Activated T-cell treated with anti-CD3 and anti-CD28 coated beads, Interleukin-2, amount 50 U/mL, for 24 hours (primary cell): ENCODE data around the gene ARID5B.

Experiments
- DNase-seq: peaks from one replicate; pipeline ENCODE4 v3.0.0-alpha.2; 2020
- H3K27ac Mint-ChIP-seq: 2 replicates; pipeline ENCODE4 v1.8.0; 2020; ENCODE audit warnings: mild to moderate bottlenecking, mixed read lengths
- H3K27me3 Mint-ChIP-seq: 2 replicates; pipeline ENCODE4 v1.8.0; 2020; ENCODE audit warnings: mixed read lengths
- H3K36me3 Mint-ChIP-seq: 2 replicates; pipeline ENCODE4 v1.8.0; 2020; ENCODE audit warnings: low read depth, mixed read lengths
- H3K4me1 Mint-ChIP-seq: 2 replicates; pipeline ENCODE4 v1.8.0; 2020; ENCODE audit warnings: low read depth, mixed read lengths
- H3K4me3 Mint-ChIP-seq: 2 replicates; pipeline ENCODE4 v1.8.0; 2020; ENCODE audit warnings: mild to moderate bottlenecking, moderate library complexity, mixed read lengths
- H3K9me3 Mint-ChIP-seq: 2 replicates; pipeline ENCODE4 v1.8.0; 2020; ENCODE audit warnings: mixed read lengths

Gene ARID5B

GRCh38 chr10:62088786-62089185 is 187.3 kb downstream of the ARID5B start:
- no peak for DNase-seq
- H3K27me3 Mint-ChIP-seq: no peaks in the 10 kb centered on the region
- peaks cover 98% of the 10 kb centered on the region for H3K36me3 Mint-ChIP-seq
- peak overlapping the region; percentile 71 for H3K27ac Mint-ChIP-seq
- H3K9me3 Mint-ChIP-seq: no peaks in the 10 kb centered on the region
- H3K4me3 Mint-ChIP-seq: no peak overlapping the region
- peaks cover 66% of the 10 kb centered on the region for H3K4me1 Mint-ChIP-seq

GRCh38 chr10:62092301-62093030 is 191.0 kb downstream of the ARID5B start:
- H3K27ac Mint-ChIP-seq: peak overlapping the region; percentile 51
- H3K9me3 Mint-ChIP-seq: no peaks in the 10 kb centered on the region
- no peaks in the 10 kb centered on the region for H3K27me3 Mint-ChIP-seq
- peaks cover 61% of the 10 kb centered on the region for H3K4me1 Mint-ChIP-seq
- H3K4me3 Mint-ChIP-seq: no peak overlapping the region
- peaks cover 95% of the 10 kb centered on the region for H3K36me3 Mint-ChIP-seq
- no peak for DNase-seq

DNA sequence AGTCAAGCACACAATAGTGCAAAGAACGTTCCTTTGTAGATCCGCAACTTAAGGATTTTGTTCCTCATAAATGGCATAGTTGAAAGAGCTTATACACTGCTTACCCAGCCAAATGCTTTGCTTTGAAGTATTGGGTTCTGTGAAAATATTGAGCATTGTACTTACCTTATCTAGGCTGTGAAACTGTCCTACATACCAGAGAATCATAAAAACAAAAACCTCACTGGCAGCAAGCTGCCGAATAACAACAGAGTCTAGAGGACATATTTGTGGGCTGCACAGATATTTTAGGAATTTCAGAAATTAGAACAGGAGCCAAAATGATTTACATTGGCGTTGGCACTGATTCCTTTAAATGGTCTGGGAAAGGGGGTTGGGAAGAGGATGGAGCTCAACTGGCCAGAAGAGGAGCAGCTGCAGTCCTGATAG is 192.4 kb downstream of the ARID5B start:
- DNase-seq: no peak
- H3K4me1 Mint-ChIP-seq: peaks cover 63% of the 10 kb centered on the region
- H3K27me3 Mint-ChIP-seq: no peaks in the 10 kb centered on the region
- H3K4me3 Mint-ChIP-seq: no peak overlapping the region
- H3K9me3 Mint-ChIP-seq: no peaks in the 10 kb centered on the region
- H3K27ac Mint-ChIP-seq: peak overlapping the region; percentile 67
- peaks cover 89% of the 10 kb centered on the region for H3K36me3 Mint-ChIP-seq

- no peaks in the 10 kb centered on the region for H3K27me3 Mint-ChIP-seq
- peak overlapping the region; percentile 60 for H3K27ac Mint-ChIP-seq
- H3K36me3 Mint-ChIP-seq: peaks cover 75% of the 10 kb centered on the region
- no peaks in the 10 kb centered on the region for H3K9me3 Mint-ChIP-seq
- H3K4me3 Mint-ChIP-seq: no peak overlapping the region
- peaks cover 54% of the 10 kb centered on the region for H3K4me1 Mint-ChIP-seq
- DNase-seq: no peak
These were observed 194.0 kb downstream of the ARID5B start for GRCh38 chr10:62095181-62096122.

DNA sequence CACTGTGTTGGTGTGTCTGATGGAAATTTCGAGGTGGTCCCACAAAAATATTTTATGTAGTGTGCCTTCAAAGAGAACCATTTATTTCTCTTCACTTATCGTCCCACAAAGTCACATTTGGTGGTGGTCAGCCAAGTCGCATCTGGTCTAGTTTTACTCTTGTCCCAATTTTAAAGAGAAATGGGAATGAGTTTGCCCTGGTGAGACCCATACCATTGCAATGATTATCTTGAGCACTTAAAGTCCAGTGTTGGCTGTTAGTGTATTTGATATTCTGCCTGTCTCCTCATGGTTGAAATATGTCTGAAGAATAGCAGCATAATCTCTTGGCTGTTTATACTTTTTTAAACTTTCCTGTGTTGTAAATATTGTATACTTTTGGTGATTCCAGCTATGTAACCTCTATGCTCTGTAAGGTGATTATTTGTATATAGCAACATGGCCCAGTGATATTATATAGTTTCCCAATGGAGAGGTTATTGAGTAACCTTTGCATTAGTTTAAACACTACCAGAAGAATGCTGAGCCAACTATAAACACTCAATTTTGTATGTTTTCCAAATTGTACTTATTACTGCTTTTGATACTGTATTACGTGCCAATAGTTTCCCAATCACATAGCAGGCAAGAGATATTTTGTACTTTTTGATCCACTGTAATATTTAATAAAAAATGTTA is 194.9 kb downstream of the ARID5B start:
- Mint-ChIP-seq H3K4me3 (no peak overlapping the region), H3K4me1 (peaks cover 52% of the 10 kb centered on the region), H3K27me3 (no peaks in the 10 kb centered on the region), H3K27ac (peak overlapping the region; percentile 8), H3K9me3 (no peaks in the 10 kb centered on the region), H3K36me3 (peaks cover 66% of the 10 kb centered on the region)
- DNase-seq: no peak

GRCh38 chr10:62098278-62099121 is 197.0 kb downstream of the ARID5B start:
- peak overlapping the region; percentile 55 for H3K27ac Mint-ChIP-seq
- peaks cover 41% of the 10 kb centered on the region for H3K4me1 Mint-ChIP-seq
- no peaks in the 10 kb centered on the region for H3K9me3 Mint-ChIP-seq
- no peak for DNase-seq
- H3K27me3 Mint-ChIP-seq: no peaks in the 10 kb centered on the region
- peaks cover 45% of the 10 kb centered on the region for H3K36me3 Mint-ChIP-seq
- no peak overlapping the region for H3K4me3 Mint-ChIP-seq

GRCh38 chr10:62099299-62099698 is 197.8 kb downstream of the ARID5B start:
- no peak for DNase-seq
- Mint-ChIP-seq H3K27ac (peak overlapping the region; percentile 45), H3K9me3 (no peaks in the 10 kb centered on the region), H3K4me3 (no peak overlapping the region), H3K4me1 (peaks cover 34% of the 10 kb centered on the region), H3K27me3 (no peaks in the 10 kb centered on the region), H3K36me3 (peaks cover 37% of the 10 kb centered on the region)

- H3K4me1 Mint-ChIP-seq: peaks cover 32% of the 10 kb centered on the region
- H3K27me3 Mint-ChIP-seq: no peaks in the 10 kb centered on the region
- no peak overlapping the region for H3K27ac Mint-ChIP-seq
- no peak overlapping the region for H3K4me3 Mint-ChIP-seq
- no peaks in the 10 kb centered on the region for H3K9me3 Mint-ChIP-seq
- peaks cover 2% of the 10 kb centered on the region for H3K36me3 Mint-ChIP-seq
- no peak for DNase-seq
These were observed 202.4 kb downstream of the ARID5B start for GRCh38 chr10:62103857-62104256.

GRCh38 chr10:62106929-62107519 is 205.5 kb downstream of the ARID5B start:
- no peaks in the 10 kb centered on the region for H3K36me3 Mint-ChIP-seq
- H3K4me3 Mint-ChIP-seq: no peak overlapping the region
- DNase-seq: no peak
- no peaks in the 10 kb centered on the region for H3K27me3 Mint-ChIP-seq
- no peak overlapping the region for H3K27ac Mint-ChIP-seq
- H3K4me1 Mint-ChIP-seq: peaks cover 46% of the 10 kb centered on the region
- H3K9me3 Mint-ChIP-seq: no peaks in the 10 kb centered on the region

DNA sequence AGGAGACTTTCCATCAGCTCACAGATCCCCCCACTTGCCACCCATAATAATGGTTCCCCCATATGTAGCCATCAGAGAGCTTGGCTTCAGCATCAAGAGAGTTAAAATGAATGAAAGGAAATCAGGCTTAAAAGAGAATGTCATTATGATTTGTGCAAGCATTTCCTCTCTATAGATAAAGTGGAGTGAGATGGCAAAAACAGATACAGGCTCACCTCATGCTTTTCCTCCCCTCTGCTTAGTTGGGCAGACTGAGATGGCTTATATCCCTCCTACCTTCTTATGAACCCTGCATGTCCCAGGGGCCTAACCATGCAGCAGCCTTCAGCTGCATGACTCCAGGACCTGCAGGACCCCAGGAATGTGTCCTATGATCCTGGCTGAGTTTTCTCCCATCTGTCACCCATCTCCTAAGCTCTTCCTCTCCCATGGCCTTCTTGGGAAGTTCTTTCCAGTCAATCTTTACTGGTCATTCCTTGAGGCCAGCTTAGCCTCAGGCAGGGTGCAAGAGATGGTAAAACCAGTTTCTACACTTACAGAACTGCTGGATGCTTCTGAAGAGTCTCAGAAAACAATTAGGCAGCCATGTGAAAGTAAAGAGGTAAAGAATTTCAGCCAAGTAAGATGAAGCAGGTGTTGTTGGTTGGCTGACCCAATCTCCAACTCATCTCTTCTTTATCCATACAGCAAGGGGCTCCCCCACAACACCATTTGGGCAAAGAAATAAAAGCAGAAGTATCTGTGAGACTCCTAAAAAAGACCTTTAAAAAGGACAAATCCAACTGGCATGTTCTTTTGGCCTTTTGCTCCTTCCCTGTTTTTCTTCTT is 207.5 kb downstream of the ARID5B start:
- H3K9me3 Mint-ChIP-seq: no peaks in the 10 kb centered on the region
- peaks cover 58% of the 10 kb centered on the region for H3K4me1 Mint-ChIP-seq
- H3K27me3 Mint-ChIP-seq: no peaks in the 10 kb centered on the region
- H3K27ac Mint-ChIP-seq: peak overlapping the region; percentile 47
- DNase-seq: no peak
- H3K4me3 Mint-ChIP-seq: no peak overlapping the region
- H3K36me3 Mint-ChIP-seq: no peaks in the 10 kb centered on the region

DNA sequence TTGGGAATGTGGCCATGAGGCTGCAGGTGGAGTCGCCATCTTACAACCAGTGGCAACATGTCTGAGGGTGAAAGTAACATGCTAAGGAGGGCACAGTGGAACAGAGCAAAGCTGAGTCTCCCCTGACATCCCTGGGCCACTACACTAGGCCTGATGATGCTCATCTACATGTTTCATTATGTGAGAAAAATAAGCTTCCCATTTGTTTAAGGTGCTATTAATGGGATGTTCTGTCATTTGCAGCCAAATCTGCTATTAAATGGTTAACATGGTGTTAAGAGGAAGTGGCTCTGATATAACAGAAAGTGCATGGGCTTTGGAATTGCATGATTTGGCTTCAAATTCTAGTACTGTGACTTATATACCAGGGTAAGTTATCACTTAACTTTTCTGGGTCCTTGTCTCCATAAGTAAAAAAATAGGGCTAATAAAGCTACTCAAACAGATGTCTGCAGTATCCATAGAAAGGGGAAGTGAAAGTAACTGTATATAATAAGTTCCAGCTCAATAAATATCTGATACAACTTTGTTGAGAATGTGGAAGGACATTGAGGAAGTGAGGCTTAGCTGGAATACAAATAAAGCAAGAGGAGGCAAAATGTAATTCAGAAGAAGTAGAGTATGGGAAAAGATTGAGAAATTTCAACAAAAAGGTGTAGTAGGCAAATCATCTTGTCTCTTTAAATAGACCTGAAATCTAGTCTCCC is 208.2 kb downstream of the ARID5B start:
- no peak overlapping the region for H3K4me3 Mint-ChIP-seq
- peaks cover 58% of the 10 kb centered on the region for H3K4me1 Mint-ChIP-seq
- H3K9me3 Mint-ChIP-seq: no peaks in the 10 kb centered on the region
- no peaks in the 10 kb centered on the region for H3K27me3 Mint-ChIP-seq
- H3K27ac Mint-ChIP-seq: no peak overlapping the region
- DNase-seq: no peak
- no peaks in the 10 kb centered on the region for H3K36me3 Mint-ChIP-seq

DNA sequence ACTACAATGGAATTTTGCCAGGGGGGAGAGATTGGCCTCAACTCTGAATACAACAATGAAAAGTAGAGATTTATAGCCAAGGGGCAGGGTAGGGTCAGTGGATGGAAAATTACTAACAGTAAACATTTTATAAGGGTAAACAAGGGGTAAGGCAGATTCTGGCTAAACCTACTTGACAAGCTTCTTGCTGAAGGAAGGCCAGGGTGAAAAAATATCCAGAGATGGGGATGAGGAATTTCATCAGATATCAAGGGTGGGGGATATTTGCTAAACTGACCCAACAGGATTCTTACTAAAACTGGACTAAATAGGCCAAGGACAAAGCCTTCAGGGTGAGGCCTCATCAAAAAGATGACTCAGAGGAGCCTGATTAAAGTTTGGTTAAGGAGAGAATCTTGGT is 210.8 kb downstream of the ARID5B start:
- no peak for DNase-seq
- H3K9me3 Mint-ChIP-seq: no peaks in the 10 kb centered on the region
- peaks cover 39% of the 10 kb centered on the region for H3K4me1 Mint-ChIP-seq
- no peak overlapping the region for H3K4me3 Mint-ChIP-seq
- no peaks in the 10 kb centered on the region for H3K27me3 Mint-ChIP-seq
- H3K36me3 Mint-ChIP-seq: no peaks in the 10 kb centered on the region
- H3K27ac Mint-ChIP-seq: no peak overlapping the region
